Gastrocnemius medialis (tissue), 4 donors: ENCODE data around the gene C1RL.

Experiments
- CTCF ChIP-seq, 5 experiments: fragments of 450-650 bp in 3 of 5; fragments of 200-600 bp in 2 of 5; sonication (generic) in 2 of 5; IDR thresholded peaks in 4 of 5; conservative IDR thresholded peaks in 1 of 5; 1 replicate in 4 of 5; 2 replicates in 1 of 5; pipeline ENCODE4 v1.5.1; 2016 to 2019; ENCODE audit warnings: antibody characterized with exemption in 5 of 5, mild to moderate bottlenecking in 3 of 5, moderate library complexity in 3 of 5
- POLR2A ChIP-seq, 2 donors: fragments of 450-650 bp; IDR thresholded peaks; one replicate each; pipeline ENCODE4 v1.6.1; 2017; ENCODE audit warnings: antibody characterized with exemption in 2 of 2, mild to moderate bottlenecking in 2 of 2, moderate library complexity in 2 of 2

DNA sequence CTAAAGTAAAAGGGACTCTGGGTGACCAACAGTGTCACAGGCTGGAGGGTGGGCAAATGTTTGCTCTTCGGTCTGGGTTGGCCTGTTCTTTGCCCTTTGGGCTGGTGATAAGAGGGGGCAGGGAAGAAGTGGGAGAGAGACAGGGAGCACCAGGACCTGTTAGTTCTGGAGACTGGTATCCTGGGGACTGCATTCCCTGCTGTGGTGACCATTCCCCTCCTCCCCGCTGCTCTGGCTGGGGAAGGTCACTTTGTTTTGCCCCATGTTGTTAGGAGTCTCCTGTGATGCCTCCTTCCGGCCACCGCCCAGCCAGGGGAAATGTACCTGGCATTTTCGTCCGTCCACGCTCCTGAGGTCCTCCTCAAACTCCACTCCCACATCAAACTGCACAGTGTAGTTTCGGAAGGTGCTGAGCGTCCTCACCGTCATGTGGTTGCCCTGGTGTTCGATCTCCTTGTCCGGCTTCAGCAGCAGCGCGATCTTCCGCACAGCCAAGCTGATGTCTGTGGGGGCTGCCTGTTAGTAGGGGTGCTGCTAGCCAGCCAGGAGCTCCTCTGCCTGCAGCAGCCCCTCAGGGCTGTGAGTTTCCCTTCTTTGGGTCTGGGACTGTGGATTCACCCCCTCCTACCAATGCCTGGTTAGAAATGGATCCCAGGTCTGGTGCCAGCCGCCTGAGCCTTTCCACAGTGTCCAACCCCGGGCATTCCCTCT is 19.1 kb upstream of the C1RL start:
- no peak for TF ChIP-seq CTCF (IDR thresholded peaks at IDR 0.05 in 4 of 5, conservative IDR thresholded peaks at IDR 0.05 in 1 of 5)
- no peak for TF ChIP-seq POLR2A (IDR thresholded peaks at IDR 0.05)
